Adrenal gland (tissue), 12 donors: ENCODE measurements around the gene ERC2. TPM values are rescaled to one million over a fixed set of nuclear protein-coding genes. Genes with fewer than 3 reads are reported as not detected.

Experiments
- DNase-seq, 7 donors: peaks; one replicate each; pipeline ENCODE4 v3.0.0-alpha.2; 2019 to 2020
- H3K27ac ChIP-seq, 5 donors: fragments of 200-600 bp; sonication (generic) in 4 of 5; 1 replicate in 3 of 5; 2 replicates in 2 of 5; pipeline versions ENCODE4 v1.5.1 to v1.8.0; 2016 to 2020; ENCODE audit warnings: mild to moderate bottlenecking in 1 of 5
- H3K27me3 ChIP-seq: fragments of 200-600 bp; 2 replicates; pipeline ENCODE4 v1.8.0; 2021
- H3K36me3 ChIP-seq, 2 donors: fragments of 200-600 bp; replicated peaks in 1 of 2; 1 replicate in 1 of 2; 2 replicates in 1 of 2; pipeline versions ENCODE4 v1.5.1 to v1.8.0; 2018 to 2022
- H3K4me1 ChIP-seq, 2 donors: fragments of 200-600 bp; replicated peaks in 1 of 2; 1 replicate in 1 of 2; 2 replicates in 1 of 2; pipeline versions ENCODE4 v1.5.1 to v1.8.0; 2018 to 2021
- H3K4me3 ChIP-seq, 4 donors: fragments of 200-600 bp; sonication (generic) in 3 of 4; one replicate each; pipeline ENCODE4 v1.5.1; 2016 to 2018
- H3K9me3 ChIP-seq, 3 donors: fragments of 200-600 bp; sonication (generic) in 1 of 3; replicated peaks in 1 of 3; 1 replicate in 2 of 3; 2 replicates in 1 of 3; pipeline versions ENCODE4 v1.5.1 to v1.8.0; 2016 to 2021
- CTCF ChIP-seq, 6 experiments: fragments of 450-650 bp in 4 of 6; fragments of 200-600 bp in 2 of 6; sonication (generic) in 1 of 6; IDR thresholded peaks; 1 replicate in 5 of 6; 2 replicates in 1 of 6; pipeline versions ENCODE4 v1.5.1 to v1.8.0; 2016 to 2021; ENCODE audit warnings: antibody characterized with exemption in 6 of 6, mild to moderate bottlenecking in 2 of 6, moderate library complexity in 1 of 6
- POLR2A ChIP-seq, 2 donors: fragments of 450-650 bp; IDR thresholded peaks; one replicate each; pipeline ENCODE4 v1.6.1; 2017; ENCODE audit warnings: antibody characterized with exemption in 2 of 2, mild to moderate bottlenecking in 2 of 2, moderate library complexity in 1 of 2
- WGBS, 4 donors: extraction: QIAGEN DNeasy Blood & Tissue Kit in 2 of 4; methylation state at CpG; one replicate each; pipeline versions ENCODE4 v1.1.5 to v1.1.7; 2013 to 2017; 5-methylcytosine and 5-hydroxymethylcytosine counted together
- intact Hi-C, 2 donors: fragments of 100-400 bp; cut with DNase I; formaldehyde crosslinking; loops; one replicate each; pipeline versions ENCODE4 v1.14.1 to v1.15.0; 2022 to 2023
- polyA plus RNA-seq, 3 donors: library from polyadenylated mRNA; stranded (reverse); fragments of 200-250 nt in 2 of 3; fragments of 350-450 nt in 1 of 3; fragmentation: Illumina TruSeq in 1 of 3; extraction: RNeasy Lipid Tissue Mini Kit (QIAGEN cat#74804) in 1 of 3; gene quantifications; one replicate each; pipeline ENCODE4 v1.2.3, GENCODE V29; 2013 to 2014
- total RNA-seq, 9 donors: library from RNA; depleted of rRNA in 4 of 9; stranded (reverse); fragments of >200 nt in 4 of 9; fragments of 120-200 nt in 1 of 9; fragmentation: NEBNext Ultra II Directional in 1 of 9; extraction: Animal tissue kit (Norgen Biotek cat#: 25700) in 1 of 9; gene quantifications; one replicate each; pipeline versions ENCODE4 v1.1.0 to v1.2.4, GENCODE V29; 2013 to 2023
- donor health status: healthy with polysubstance abuse.
- donor health status: Bipolar disorder and iron deficiency.
- donor health status: DM: yes; HTN: yes; CAD: no.
- donor health status: DM: no; HTN: no; CAD: no.
- donor health status: DM: no; HTN: no; CAD: no.
- donor health status: DM: yes; HTN: yes; CAD: no.

Gene ERC2
- total and polyA plus RNA-seq, 12 donors = 0.47 to 5.8 (median 1.5) TPM

GRCh38 chr3:55714057-55714456, 754.2 kb downstream of the ERC2 start:
- Histone ChIP-seq H3K4me3 (no peak overlapping the region), H3K27me3 (no peaks in the 10 kb centered on the region), H3K27ac (no peak overlapping the region), H3K9me3 (no peaks in the 10 kb centered on the region), H3K36me3 (no peaks in the 10 kb centered on the region), H3K4me1 (no peaks in the 10 kb centered on the region)
- TF ChIP-seq CTCF (IDR thresholded peaks at IDR 0.05) (no peak), POLR2A (IDR thresholded peaks at IDR 0.05) (no peak)
- intact Hi-C loops = no loop called here
- no peak for DNase-seq

- WGBS, 4 donors = 88 to 92% (median 90%) methylated on average over 1 of the region's 1 CpG
- no peaks in the 10 kb centered on the region for H3K36me3 ChIP-seq
- no peak for DNase-seq
- H3K9me3 ChIP-seq = no peaks in the 10 kb centered on the region
- no peaks in the 10 kb centered on the region for H3K4me1 ChIP-seq
- no peaks in the 10 kb centered on the region for H3K27me3 ChIP-seq
- no peak overlapping the region for H3K4me3 ChIP-seq
- intact Hi-C loops = no loop called here
- TF ChIP-seq POLR2A (IDR thresholded peaks at IDR 0.05) = no peak
- no peak for TF ChIP-seq CTCF (IDR thresholded peaks at IDR 0.05)
- H3K27ac ChIP-seq = no peak overlapping the region
Observed at GRCh38 chr3:55711646-55712045, 756.6 kb downstream of the ERC2 start.

GRCh38 chr3:55709411-55710012, 758.8 kb downstream of the ERC2 start:
- TF ChIP-seq POLR2A (IDR thresholded peaks at IDR 0.05) (no peak), CTCF (IDR thresholded peaks at IDR 0.05) (no peak)
- intact Hi-C loops = no loop called here
- no peak overlapping the region for H3K4me3 ChIP-seq
- 80 to 86% (median 84%) methylated on average over 8 of the region's 8 CpGs for WGBS, 4 donors
- H3K9me3 ChIP-seq = no peaks in the 10 kb centered on the region
- H3K36me3 ChIP-seq = no peaks in the 10 kb centered on the region
- no peaks in the 10 kb centered on the region for H3K27me3 ChIP-seq
- H3K27ac ChIP-seq = no peak overlapping the region
- H3K4me1 ChIP-seq = no peaks in the 10 kb centered on the region
- no peak for DNase-seq

GRCh38 chr3:55708921-55709320, 759.3 kb downstream of the ERC2 start:
- no peak overlapping the region for H3K27ac ChIP-seq
- DNase-seq = no peak
- TF ChIP-seq POLR2A (IDR thresholded peaks at IDR 0.05) (no peak), CTCF (IDR thresholded peaks at IDR 0.05) (no peak)
- 92 to 95% (median 93%) methylated on average over 7 of the region's 7 CpGs for WGBS, 4 donors
- intact Hi-C loops = no loop called here
- no peaks in the 10 kb centered on the region for H3K36me3 ChIP-seq
- H3K27me3 ChIP-seq = no peaks in the 10 kb centered on the region
- H3K9me3 ChIP-seq = no peaks in the 10 kb centered on the region
- no peaks in the 10 kb centered on the region for H3K4me1 ChIP-seq
- H3K4me3 ChIP-seq = no peak overlapping the region
